Heart right ventricle (tissue), 16 donors: Measurements from ENCODE around the gene ZNF80. TPM values are rescaled to one million over a fixed set of nuclear protein-coding genes. Genes with fewer than 3 reads are reported as not detected.
"Not testable (repeated sequence)": the region's sequence is repeated elsewhere in the genome, so short reads cannot be mapped to it uniquely, and the experiment has no call there.

Source experiments
- ATAC-seq, 8 donors: fragments of 200-7000 bp; cut with Tn5 transposase; one replicate each; pipeline ENCODE4 v1.9.1; 2020; ENCODE audit warnings: mild to moderate bottlenecking in 8 of 8, moderate library complexity in 8 of 8, moderate number of reproducible peaks in 1 of 8
- DNase-seq, 2 donors: peaks; one replicate each; pipeline ENCODE4 v3.0.0-alpha.2; 2020
- H3K27ac ChIP-seq, 10 donors: fragments of 200-600 bp; sonication (generic) in 2 of 10; one replicate each; pipeline versions ENCODE4 v1.5.0 to v1.8.0; 2020 to 2022; ENCODE audit warnings: mild to moderate bottlenecking in 3 of 10
- H3K27me3 ChIP-seq, 7 donors: fragments of 200-600 bp; one replicate each; pipeline ENCODE4 v1.8.0; 2021 to 2022; ENCODE audit warnings: mild to moderate bottlenecking in 2 of 7
- H3K36me3 ChIP-seq, 9 donors: fragments of 200-600 bp; sonication (generic) in 1 of 9; one replicate each; pipeline versions ENCODE4 v1.5.0 to v1.8.0; 2020 to 2022; ENCODE audit warnings: mild to moderate bottlenecking in 2 of 9
- H3K4me1 ChIP-seq, 9 donors: fragments of 200-600 bp; sonication (generic) in 1 of 9; one replicate each; pipeline versions ENCODE4 v1.5.0 to v1.8.0; 2020 to 2022; ENCODE audit warnings: mild to moderate bottlenecking in 4 of 9
- H3K4me3 ChIP-seq, 10 donors: fragments of 200-600 bp; sonication (generic) in 2 of 10; one replicate each; pipeline versions ENCODE4 v1.5.0 to v1.8.0; 2020 to 2022; ENCODE audit warnings: mild to moderate bottlenecking in 7 of 10, moderate library complexity in 2 of 10
- H3K9me3 ChIP-seq, 11 donors: fragments of 200-600 bp in 10 of 11; sonication (generic) in 2 of 11; one replicate each; pipeline versions ENCODE4 v1.5.0 to v1.8.0; 2013 to 2022; ENCODE audit warnings: mild to moderate bottlenecking in 2 of 11, control low read depth in 1 of 11, moderate library complexity in 1 of 11
- WGBS, 2 donors: extraction: QIAGEN DNeasy Blood & Tissue Kit; methylation state at CpG; one replicate each; pipeline ENCODE4 v1.1.7; 2013; ENCODE audit warnings: inconsistent platforms in 1 of 2; 5-methylcytosine and 5-hydroxymethylcytosine counted together
- intact Hi-C, 10 donors: fragments of 100-400 bp; cut with DNase I; formaldehyde crosslinking; loops; one replicate each; pipeline versions ENCODE4 v1.11.1 to v1.14.2; 2022
- polyA plus RNA-seq, 2 donors: library from polyadenylated mRNA; stranded (reverse); fragments of 200-250 nt; gene quantifications; one replicate each; pipeline ENCODE4 v1.2.3, GENCODE V29; 2013
- total RNA-seq, 10 donors: library from RNA; stranded (reverse); fragmentation: NEBNext Ultra II Directional in 3 of 10; extraction: Animal tissue kit (Norgen Biotek cat#: 25700) in 3 of 10; gene quantifications; one replicate each; pipeline versions ENCODE4 v1.2.1 to v1.2.4, GENCODE V29; 2021 to 2023
- TF ChIP-seq, protein P1 (sequence below), 9 donors: fragments of 200-600 bp; sonication (generic) in 2 of 9; IDR thresholded peaks; one replicate each; pipeline versions ENCODE4 v1.5.0 to v1.8.0; 2021 to 2022; ENCODE audit warnings: antibody characterized with exemption in 9 of 9, mild to moderate bottlenecking in 5 of 9, moderate library complexity in 1 of 9
- donor health status: Arrhythmogenic right ventricular cardiomyopathy.
- donor health status: ischemic (EF 13 %, LVEDD 7.1; RV severe dilation, severe dysfunction).
- donor health status: healthy with polysubstance abuse.
- donor health status: DM: no; HTN: yes; CAD: no.
- donor health status: DM: no; HTN: no; CAD: no.
- donor health status: ischemic (EF 25% LVEDD 6.9; RV normal size, moderate dysfunction).
- donor health status: ischemic (EF 25% LVEDD 5.7; RV mildly dilated, moderate dysfunction).
- donor health status: healthy.
- donor health status: DM: yes; HTN: yes; CAD: no.
- donor health status: Ischemic cardiomyopathy.
- donor health status: ischemic (EF 35%, LVEDD 5.7; RV mildly dilated, moderate dysfunction).
- donor health status: nonischemic (EF 11% LVEDD 7.7; RV severe dilation, severe dysfunction).
- donor health status: DM: yes; HTN: yes; CAD: no.
- donor health status: PGD.
- donor health status: ischemic (EF 29% LVEDD 5.4; RV normal size, mild dysfunction).
- donor health status: nonischemic (EF 23%, LVEDD 6.1; RV moderate dilation, normal function).

Gene ZNF80
- total and polyA plus RNA-seq, 12 donors = 0.09 to 0.10 TPM; not detected in 10

DNA sequence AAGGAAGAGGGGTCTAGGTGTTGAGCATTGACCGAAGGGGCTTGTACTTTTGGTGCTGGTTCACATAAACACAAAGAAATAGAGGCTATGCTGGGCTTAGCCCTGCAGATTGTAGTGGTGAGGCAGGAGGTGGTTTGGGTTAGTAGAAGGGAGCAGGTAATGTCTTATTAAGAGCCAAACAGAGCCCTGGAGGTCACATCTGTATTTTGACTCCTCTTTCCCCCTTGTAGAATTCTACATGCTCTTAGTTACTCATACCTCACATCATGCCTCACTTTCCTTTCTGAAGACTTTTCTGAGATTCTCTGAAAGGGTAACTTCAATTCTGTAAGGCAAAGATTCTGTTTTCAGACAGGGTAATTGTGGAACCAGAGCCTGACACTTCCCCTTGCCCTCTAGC is 16.1 kb upstream of the ZNF80 start:
- 70 to 81% methylated on average over 1 of the region's 1 CpG for WGBS, 2 donors
- DNase-seq (no peak), ATAC-seq (no peak)
- H3K4me1 ChIP-seq = no peaks in the 10 kb centered on the region
- peaks cover 0 to 11% (median 4%) of the 10 kb centered on the region in 11 donors for H3K9me3 ChIP-seq
- TF ChIP-seq, protein P1, sequence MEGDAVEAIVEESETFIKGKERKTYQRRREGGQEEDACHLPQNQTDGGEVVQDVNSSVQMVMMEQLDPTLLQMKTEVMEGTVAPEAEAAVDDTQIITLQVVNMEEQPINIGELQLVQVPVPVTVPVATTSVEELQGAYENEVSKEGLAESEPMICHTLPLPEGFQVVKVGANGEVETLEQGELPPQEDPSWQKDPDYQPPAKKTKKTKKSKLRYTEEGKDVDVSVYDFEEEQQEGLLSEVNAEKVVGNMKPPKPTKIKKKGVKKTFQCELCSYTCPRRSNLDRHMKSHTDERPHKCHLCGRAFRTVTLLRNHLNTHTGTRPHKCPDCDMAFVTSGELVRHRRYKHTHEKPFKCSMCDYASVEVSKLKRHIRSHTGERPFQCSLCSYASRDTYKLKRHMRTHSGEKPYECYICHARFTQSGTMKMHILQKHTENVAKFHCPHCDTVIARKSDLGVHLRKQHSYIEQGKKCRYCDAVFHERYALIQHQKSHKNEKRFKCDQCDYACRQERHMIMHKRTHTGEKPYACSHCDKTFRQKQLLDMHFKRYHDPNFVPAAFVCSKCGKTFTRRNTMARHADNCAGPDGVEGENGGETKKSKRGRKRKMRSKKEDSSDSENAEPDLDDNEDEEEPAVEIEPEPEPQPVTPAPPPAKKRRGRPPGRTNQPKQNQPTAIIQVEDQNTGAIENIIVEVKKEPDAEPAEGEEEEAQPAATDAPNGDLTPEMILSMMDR (IDR thresholded peaks at IDR 0.05) = no peak
- intact Hi-C loops = no loop called here
- H3K27ac ChIP-seq = no peak overlapping the region
- H3K4me3 ChIP-seq = no peak overlapping the region
- H3K27me3 ChIP-seq = no peaks in the 10 kb centered on the region
- H3K36me3 ChIP-seq = no peaks in the 10 kb centered on the region

GRCh38 chr3:114252954-114253353 is 15.6 kb upstream of the ZNF80 start:
- intact Hi-C loops = no loop called here
- Histone ChIP-seq H3K9me3 (peaks cover 0 to 5% (median 0%) of the 10 kb centered on the region in 11 donors), H3K4me1 (no peaks in the 10 kb centered on the region), H3K27me3 (no peaks in the 10 kb centered on the region), H3K27ac (no peak overlapping the region), H3K4me3 (no peak overlapping the region), H3K36me3 (no peaks in the 10 kb centered on the region)
- DNase-seq (no peak), ATAC-seq (no peak)
- TF ChIP-seq, protein P1 (IDR thresholded peaks at IDR 0.05) = no peak
- WGBS, 2 donors = 64 to 75% methylated on average over 1 of the region's 1 CpG

GRCh38 chr3:114242947-114243346 is 5.6 kb upstream of the ZNF80 start:
- DNase-seq (no peak), ATAC-seq (no peak)
- Histone ChIP-seq H3K9me3 (peaks cover 0 to 9% (median 0%) of the 10 kb centered on the region in 11 donors), H3K27me3 (no peaks in the 10 kb centered on the region), H3K4me3 (no peak overlapping the region), H3K4me1 (no peaks in the 10 kb centered on the region), H3K27ac (no peak overlapping the region), H3K36me3 (no peaks in the 10 kb centered on the region)
- TF ChIP-seq, protein P1 (IDR thresholded peaks at IDR 0.05) = no peak
- intact Hi-C loops = no loop called here

- 65 to 73% methylated on average over 2 of the region's 2 CpGs for WGBS, 2 donors
- H3K9me3 ChIP-seq = peaks cover 0 to 9% (median 0%) of the 10 kb centered on the region in 11 donors
- no peaks in the 10 kb centered on the region for H3K4me1 ChIP-seq
- intact Hi-C loops = no loop called here
- TF ChIP-seq, protein P1 (IDR thresholded peaks at IDR 0.05) = no peak
- H3K27me3 ChIP-seq = no peaks in the 10 kb centered on the region
- H3K27ac ChIP-seq = no peak overlapping the region
- no peaks in the 10 kb centered on the region for H3K36me3 ChIP-seq
- H3K4me3 ChIP-seq = no peak overlapping the region
- DNase-seq = no peak
- ATAC-seq = no peak
These were observed 3.9 kb upstream of the ZNF80 start for GRCh38 chr3:114241262-114241661.

- H3K36me3 ChIP-seq, H3K4me3 ChIP-seq, DNase-seq, H3K4me1 ChIP-seq, ATAC-seq, H3K27me3 ChIP-seq, intact Hi-C loops, H3K27ac ChIP-seq, H3K9me3 ChIP-seq: not testable (repeated sequence)
- WGBS, 2 donors = 96 to 97% methylated on average over 27 to 29 of the region's 34 CpGs
These were observed 888 bp upstream of the ZNF80 start for GRCh38 chr3:114238146-114238785.
